Measurements from ENCODE around the gene ESD.
"Not testable (repeated sequence)": the region's sequence is repeated elsewhere in the genome, so short reads cannot be mapped to it uniquely, and the experiment has no call there.

The ESD gene

DNA sequence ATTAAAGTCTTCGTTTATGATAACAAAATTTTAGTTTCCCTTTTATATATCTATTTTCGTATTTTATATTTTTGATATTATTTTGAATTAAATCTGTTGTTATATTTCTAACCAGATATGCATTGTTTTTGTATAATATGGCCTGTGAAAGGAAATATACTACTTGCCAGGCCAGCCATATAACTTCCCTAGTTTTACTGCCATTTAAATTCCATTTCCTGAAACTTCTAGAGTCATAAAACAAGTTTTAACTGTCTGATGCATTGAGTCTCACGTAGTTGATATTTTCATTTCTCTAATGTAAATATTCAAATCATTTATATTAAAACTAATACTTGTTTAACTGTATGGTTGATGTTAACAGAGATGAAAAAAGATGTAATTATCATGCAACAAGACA, 13.5 kb downstream of the ESD start:
- no peak for DNase-seq

DNA sequence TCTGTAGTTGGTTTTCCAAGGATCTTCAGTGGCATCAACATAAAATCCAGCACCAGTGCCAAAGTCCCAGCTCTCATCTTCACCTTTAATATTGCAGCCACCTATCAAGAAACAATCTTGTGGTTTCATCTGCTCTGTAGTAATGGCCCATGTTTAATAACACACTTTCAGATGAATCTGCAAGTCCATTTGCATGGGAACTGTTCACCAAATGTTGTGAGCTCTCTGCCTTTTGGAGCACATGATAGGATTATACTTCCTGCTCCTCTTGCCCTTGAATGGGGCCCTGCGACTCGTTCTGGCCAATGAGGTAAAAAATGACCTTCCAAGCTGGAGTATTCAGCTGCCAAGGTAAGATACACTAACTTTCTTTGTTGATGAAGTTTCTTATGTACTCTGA, 14.3 kb downstream of the ESD start:
- DNase-seq: no peak

DNA sequence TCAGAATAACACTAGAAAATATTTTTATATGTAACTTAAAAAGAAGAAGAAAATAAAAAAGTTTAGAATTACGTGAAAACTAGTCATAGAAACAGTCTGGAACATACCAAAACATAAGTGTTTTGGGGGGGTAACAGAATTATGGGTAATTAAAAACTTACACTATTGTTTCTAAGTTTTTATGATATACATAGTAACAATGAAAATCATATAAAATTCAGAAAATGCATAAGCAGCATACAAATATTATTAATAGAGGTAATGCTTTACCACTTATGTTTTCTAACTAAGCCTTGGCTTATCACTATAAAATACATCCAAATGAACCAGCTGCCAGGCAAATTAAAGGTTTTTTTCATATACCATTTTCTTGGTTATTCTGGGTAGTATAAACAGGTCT, 14.9 kb downstream of the ESD start:
- DNase-seq: no peak

DNA sequence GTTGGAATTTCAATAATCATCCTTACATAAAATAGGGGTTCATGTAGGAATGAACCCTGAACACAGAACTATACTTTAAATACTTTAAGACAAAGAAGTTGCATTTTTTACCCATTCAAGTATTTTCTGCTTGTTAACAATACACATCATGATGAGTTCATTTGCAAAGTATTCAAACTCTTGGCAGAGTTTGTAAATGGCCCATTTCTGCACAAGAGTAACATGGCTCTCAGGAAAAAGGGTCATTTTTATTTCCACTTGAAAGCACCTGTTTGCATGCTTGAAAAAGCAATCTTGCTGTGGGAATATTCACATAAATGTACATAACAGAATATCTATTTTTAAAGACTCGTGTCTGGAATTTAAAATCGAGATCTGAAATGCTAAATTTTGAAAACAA, 18.1 kb downstream of the ESD start:
- no peak for DNase-seq

DNA sequence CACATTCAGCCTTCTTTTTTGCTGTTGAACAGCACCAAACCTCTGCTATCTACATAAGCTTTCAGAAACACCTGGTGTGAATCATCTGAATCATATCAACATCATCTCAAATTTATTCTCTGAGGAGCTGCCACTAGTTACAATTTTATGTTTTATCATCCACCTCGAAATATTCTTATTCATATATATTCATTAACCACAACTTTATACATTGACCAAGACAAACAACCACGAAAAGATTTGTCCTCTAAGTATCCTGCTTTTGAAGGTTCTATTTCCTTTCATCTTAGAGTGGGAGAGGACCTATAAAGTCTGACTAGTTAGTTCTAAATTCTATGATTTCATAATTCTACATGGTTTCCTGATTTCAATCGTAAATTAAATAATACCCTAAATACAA, 18.9 kb downstream of the ESD start:
- no peak for DNase-seq

DNA sequence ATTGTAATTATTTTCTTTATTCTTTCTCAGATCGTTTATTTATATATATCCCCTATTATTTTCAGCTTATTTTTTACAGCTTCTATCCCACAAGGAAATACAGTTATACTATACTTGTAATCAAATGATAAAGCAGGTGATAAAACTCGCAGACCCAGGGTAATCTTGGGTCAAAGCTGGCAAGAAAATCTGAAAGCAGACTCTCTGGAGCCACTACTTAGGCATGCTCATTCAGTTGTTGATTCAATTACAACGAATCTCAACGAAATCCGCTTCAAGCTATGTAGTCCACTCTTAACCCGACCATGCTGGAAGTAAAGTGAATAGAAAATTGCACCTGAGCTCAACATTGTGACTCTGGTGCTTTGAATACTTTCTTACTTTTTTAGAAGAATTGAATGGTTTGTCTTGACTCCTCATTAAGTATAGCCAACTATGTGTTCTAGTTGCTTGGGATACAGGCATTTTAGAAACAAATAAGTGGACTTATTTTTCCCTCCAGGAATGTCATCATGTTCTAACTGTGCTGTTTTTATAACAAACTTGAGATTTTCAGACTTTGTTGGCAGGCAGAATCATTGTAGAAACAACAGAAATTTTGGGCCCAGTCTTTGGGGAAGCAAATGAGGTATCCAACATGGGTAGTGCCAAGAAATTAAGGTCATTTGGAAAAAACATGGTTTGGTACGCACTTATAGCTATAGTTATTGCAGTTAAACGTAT, 21.4 kb downstream of the ESD start:
- DNase-seq: no peak

DNA sequence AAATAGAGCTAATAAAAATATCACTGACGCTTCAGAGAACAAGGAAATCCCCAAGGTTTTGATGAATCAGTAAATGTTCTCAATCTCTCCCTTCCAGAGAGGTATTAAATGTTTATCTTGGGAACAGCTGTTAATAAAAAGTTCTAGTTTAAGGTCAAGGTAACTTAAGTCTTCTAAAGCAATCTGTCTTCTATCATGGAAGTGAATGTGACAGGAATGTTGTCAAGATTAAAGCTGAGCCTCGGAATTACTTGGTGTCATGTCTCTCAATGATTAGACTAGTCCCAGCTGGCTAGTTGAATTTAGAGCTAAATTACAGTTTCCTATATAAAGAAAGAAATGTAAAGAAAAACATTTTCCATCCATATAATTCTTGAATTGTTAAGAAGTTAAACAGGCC, 23.4 kb downstream of the ESD start:
- DNase-seq: no peak

DNA sequence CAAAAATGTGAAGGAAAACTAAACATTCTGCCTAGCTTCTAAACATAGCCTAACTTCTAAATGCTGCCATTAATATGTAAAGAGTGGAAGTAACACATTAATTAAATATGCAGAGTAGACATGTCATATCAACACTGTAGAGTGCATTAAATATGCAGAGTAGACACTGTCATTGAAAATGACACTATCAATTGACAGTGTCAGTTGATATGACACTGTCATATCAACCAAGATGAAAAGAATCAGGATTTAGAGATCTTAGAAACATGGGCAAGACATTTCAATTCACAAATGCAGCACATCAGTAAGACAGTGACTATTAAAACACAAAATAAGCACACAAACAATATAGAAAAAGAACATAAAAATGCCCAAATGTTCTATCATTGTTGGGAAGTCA, 25.3 kb downstream of the ESD start:
- DNase-seq: no peak

DNA sequence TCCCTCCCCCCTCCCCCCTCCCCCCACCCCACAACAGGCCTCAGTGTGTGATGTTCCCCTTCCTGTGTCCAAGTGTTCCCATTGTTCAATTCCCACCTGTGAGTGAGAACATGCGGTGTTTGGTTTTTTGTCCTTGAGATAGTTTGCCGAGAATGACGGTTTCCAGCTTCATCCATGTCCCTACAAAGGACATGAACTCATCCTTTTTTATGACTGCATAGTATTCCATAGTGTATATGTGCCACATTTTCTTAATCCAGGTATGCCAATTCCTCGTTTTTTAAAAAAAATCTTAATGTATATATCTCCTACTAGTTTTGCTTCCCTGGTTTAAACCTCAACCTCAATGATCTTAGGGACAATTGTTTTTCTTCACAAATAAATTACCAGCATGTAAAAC, 27.0 kb downstream of the ESD start:
- not testable (repeated sequence) for DNase-seq

DNA sequence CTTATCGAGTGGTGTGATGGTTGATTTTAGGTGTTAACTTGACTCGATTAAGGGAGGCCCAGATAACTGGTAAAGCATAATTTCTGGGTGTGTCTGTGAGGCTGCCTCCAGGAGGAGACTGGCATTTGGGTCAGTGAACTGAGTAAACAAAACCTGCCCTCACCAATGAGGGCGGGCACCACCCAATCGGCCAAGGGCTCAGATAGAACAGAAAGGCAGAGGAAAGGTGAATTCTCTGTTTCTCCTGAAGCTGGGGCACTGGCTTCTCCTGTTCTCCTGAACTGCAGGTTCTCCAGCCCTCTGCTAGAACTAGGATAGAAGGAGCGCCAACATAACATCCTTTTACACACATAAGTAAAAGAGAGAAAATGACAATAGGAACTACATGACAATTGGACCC, 35.1 kb downstream of the ESD start:
- DNase-seq: no peak

DNA sequence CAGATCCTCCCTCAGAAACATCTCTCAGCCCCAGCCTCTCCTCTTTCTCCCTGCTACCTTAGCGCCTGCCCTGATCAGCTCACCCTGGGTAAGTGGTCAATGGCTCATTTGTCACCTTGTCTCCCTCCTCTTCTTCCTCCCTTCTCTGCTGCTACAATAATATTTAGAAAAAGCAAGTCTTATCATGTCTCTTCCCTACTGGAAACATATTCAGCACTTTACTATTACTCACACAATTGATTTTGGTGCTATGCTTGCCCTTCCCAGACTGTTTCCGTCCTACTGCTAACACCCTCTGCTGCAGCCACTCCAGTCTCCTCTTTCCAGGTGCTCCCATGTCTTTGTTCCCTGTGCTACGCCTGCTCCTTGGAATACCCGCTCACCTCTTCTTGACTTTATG, 35.8 kb downstream of the ESD start:
- DNase-seq: no peak

DNA sequence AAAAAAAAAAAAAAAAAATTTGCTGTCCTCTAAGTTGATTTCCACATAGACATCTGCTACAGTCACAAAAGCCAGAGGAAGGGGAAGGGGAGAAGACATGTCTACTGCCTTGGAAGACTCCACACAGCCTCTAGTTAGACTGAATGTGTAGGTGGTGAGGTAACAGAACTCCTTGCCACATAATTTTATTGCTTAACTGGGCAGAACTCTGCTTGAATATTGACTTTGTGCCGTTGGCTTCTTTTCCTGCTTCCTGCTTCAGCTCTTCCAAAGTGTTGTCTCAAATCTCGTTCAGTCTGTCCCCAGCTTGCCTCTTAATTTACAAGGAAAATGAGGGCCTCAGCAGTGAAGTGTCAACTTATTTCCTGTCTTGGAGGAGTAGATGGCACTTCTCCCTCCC, 37.1 kb downstream of the ESD start:
- DNase-seq: no peak

DNA sequence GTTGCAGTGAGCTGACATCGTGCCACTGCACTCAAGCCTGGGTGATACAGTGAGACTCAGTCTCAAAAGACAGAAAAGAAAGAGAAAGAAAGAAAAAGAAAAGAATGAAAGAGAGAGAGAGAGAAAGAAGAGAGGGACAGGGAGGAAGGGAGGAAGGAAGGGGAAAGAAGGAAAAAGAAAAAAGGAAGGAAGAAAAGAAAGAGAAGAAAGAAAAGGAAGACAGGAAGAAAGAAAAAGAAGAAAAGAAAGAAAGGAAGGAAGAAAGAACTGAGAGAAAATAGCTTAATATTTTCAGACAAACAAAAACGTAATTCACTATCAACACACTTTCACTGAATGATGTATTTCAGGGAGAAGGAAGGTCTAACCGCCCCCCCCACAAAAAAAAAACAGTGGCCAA, 39.3 kb downstream of the ESD start:
- DNase-seq: no peak

DNA sequence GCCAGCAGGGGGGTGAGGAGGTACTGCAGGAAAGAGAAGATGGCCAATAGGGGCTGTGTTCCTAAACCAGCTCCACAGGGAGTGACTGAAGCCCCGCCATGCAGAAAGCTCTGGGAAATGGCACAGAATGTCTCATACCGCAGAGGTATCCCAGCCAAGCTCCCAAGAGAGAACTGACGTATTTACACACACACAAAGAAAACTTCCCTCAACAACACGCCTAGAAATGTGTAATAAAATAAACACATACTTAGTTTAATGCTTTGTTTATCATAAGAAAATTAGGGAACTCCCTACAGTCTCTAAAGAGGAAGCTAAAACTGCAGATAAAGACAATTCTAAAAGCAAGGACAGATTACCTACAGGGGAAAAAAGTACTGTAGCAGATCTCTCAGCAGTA, 40.0 kb downstream of the ESD start:
- no peak for DNase-seq

DNA sequence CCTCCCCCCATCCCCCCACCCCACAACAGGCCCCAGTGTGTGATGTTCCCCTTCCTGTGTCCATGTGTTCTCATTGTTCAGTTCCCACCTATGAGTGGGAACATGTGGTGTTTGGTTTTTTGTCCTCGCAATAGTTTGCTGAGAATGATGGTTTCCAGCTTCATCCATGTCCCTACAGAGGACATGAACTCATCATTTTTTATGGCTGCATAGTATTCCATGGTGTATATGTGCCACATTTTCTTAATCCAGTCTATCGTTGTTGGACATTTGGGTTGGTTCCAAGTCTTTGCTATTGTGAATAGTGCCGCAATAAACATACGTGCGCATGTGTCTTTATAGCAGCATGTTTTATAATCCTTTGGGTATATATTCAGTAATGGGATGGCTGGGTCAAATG, 41.5 kb downstream of the ESD start:
- DNase-seq: not testable (repeated sequence)

DNA sequence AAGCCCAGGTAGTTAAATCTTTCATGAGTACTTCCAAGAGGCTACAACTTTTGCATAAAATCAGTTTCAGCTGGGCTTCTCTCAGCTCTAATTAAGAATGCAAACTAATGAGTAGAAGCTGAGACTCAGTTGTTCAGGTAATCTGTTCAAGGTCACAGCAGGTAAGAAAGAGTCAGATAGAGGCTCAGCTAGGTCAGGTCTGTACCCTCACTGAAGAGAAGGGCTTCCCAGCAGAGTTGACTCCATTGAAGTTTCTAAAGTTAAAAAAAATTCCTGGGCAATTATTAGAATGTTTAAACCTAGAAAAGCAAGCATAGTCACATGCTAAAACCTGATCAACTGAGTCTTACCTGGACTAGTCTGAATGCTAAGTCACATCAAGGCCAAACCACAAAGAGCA, 42.1 kb downstream of the ESD start:
- DNase-seq: no peak

DNA sequence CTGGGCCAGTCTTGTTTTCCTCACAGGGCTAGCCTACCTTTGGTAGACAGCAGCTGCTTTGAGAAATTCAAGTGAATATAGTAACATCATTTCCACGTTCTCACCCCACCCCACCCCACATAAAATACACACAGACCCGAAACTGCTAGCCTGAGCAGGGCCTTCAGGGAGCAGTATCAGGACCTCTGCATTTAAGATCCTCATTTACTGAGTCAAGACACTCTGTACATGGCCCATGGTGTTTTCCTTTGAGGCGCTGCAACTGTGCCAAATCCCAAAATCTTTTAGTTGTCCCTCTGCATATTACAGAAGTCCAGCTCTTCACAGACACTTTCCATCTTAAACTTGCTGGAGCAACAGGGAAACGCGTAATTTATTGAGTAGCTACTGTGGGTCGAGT, 43.0 kb downstream of the ESD start:
- DNase-seq: no peak

DNA sequence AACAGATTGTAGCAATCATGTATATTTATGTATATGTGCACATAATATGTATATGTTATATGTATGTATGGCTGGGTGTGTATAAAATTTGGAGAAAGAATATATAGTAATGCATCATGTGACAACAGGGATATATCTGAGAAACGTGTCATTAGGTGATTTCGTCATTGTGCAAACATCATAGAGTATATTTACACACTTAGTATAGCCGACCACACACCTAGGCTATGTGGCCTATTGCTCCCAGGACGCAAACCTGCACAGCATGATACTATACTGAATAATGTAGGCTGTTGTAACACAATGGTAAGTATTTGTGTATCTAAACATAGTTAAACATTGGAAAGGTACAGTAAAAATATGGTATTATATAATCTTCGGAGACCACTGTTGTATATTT, 43.8 kb downstream of the ESD start:
- DNase-seq: no peak

DNA sequence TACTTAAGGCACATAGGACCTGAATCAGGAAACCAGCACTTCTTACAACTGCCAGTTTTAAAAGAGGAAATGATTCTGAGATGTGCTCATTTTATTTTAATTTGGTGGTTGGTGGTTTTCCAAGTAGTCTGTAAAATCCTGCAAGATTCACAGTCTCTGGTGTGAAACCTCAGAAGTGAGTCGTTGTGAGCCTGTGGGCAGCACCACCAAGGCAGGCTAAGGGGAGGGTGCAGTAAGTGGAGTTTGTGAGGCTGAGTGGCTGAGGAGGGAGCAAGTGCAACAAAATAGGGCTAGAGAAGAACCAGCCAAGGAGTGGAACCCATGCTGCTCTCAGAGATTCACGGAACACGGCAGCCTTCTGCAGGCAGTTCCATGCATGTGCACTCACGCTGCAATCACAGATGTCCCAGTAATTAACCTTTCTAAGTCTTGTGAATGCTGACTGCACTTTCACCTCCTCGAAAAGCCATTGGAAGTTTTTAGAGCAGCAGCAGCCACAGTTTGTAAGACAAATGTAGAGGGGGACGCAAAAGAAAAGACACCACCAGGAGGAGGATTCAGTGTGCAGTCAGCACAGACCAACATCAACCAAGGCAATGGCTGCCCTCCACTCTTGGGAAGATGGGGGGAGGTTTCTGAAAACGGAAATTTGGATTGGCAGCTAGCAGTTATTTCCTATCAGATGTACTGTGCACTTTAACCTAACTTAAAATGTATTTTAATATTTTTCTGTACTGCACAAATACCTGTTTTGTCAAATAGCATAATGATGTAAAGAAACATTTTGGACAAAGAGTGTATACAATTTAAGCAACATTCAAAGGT, 44.9 kb downstream of the ESD start:
- no peak for DNase-seq

DNA sequence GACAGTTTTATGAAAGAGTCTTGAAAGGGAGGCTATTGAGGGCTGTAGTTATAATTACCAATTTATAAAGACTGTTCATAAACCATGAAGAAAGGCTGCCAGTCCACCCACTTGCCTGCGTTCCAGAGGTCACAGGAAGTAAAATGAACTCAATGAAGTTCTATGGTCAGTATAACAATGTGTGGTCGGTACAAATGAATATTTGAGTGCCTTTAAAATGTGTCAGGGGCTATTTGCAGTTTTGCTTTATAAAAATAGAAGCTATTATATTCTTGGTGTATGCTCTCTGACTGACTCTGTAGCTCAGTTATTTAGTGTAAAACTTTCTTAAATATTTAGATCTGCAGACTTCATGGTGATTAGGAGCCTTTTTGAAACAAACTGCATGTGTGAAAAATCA, 47.0 kb downstream of the ESD start:
- no peak for DNase-seq

DNA sequence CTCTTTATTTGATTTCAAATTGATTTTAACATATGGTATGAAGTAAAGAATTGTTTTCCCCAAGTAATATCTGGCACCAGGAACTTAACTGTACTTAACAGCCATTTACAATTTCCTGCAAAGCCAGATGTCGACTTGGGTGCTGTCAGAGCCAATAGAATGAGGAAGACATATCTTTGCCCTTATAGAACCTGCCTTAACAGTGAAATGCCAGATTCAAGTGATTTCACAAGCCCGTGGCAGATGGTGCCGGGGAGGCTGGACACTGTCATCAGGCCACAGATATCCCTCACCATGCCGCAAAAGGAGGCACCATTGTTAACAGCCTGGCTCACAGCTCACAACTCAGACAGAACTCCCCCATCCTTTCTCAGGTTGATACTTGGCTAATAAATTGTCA, 48.7 kb downstream of the ESD start:
- DNase-seq: no peak

DNA sequence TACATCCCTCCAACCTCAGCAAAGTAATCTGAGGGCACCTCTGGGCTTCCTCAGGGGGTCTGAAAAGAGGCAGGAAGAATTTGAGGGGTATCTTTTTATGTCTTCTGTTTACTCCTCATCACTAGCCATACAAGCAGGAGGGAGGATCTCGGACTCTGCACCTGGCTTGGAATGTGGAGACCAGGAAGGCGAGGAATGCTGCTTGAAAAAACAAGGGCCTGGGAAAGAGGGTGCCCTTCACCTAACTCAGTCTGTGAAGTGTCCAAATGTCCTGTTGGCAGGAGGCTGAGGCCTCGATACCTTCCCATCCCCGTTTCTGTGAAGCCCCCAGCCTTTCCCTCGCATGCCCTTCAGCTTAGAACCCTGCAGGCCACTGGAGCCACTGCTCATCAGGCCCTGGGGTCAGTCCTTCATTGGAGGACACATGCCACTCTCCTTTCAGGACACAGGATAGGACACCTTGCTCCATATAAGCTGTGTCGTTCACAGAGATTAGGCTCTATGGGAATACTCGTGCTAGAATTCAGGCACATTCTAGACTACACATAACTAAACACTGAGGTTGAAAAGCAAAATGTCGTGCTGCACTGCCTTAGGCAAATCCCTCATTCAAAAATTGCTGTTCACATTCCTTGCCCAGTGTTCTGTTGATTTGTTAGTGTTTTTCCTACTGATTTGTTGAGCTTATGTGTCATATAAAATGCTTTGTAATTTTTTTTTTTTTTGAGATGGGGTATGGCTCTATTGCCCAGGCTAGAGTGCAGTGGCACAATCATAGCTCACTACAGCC, 49.7 kb downstream of the ESD start:
- no peak for DNase-seq

DNA sequence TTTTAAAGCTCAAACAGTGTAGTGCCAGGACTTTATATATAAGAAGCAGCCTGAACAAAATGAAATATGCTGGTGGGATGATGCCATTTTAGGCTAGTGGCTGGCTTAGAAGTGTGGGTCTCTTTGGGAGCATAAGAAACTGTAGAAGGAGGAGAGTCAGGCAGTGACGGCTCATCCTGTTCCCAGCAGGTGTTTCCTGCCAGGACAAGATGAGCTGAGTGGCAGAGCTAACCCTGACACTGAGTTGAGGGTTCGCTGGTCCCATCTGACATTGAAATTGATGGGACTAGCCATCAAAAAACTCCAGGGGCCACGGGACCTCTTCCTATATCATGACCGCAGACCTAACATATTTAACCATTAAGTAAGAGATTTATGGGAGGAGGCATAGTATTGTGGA, 51.3 kb downstream of the ESD start:
- no peak for DNase-seq

DNA sequence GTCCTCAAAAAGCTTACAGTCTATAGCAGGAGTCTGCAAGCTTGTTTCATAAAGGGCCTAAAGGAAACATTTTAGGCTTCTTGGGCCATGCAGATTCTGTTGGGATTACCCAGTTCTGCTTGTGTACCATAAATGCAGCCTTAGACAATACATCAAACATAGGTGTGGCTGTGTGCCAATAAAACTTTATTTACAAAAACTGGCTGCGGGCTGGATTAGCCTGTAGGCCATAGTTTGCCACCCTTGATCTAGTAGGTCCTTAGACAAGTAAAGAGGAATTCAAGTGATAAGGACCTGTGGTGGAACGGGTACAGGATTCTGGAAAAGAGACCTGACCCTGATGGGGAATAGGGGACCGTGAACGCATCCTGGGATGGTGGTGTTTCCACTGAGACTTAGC, 51.9 kb downstream of the ESD start:
- no peak for DNase-seq

Data from NCI-H446 (cell line).